Prostate gland (tissue), 2 donors: ENCODE measurements around the gene TECPR2.

ENCODE experiments used
- CTCF ChIP-seq, 4 experiments: fragments of 200-600 bp in 2 of 4; fragments of 450-650 bp in 2 of 4; sonication (generic) in 2 of 4; IDR thresholded peaks; 1 replicate in 3 of 4; 2 replicates in 1 of 4; pipeline ENCODE4 v1.5.1; 2016 to 2019; ENCODE audit warnings: antibody characterized with exemption in 4 of 4, mild to moderate bottlenecking in 2 of 4, moderate library complexity in 2 of 4
- POLR2A ChIP-seq: fragments of 450-650 bp; IDR thresholded peaks from one replicate; pipeline ENCODE4 v1.6.1; 2016; ENCODE audit warnings: antibody characterized with exemption, mild to moderate bottlenecking

- TF ChIP-seq CTCF (IDR thresholded peaks at IDR 0.05): no peak
- no peak for TF ChIP-seq POLR2A
These were observed 88.3 kb downstream of the TECPR2 start for GRCh38 chr14:102451064-102451352.
